DND-41 (cell line): Measurements from ENCODE around the gene FAM53B.

ENCODE experiments used
- CTCF ChIP-seq: IDR thresholded peaks from 2 replicates; pipeline ENCODE4 v1.5.1; 2012; ENCODE audit warnings: borderline replicate concordance, low read length, moderate library complexity, mild to moderate bottlenecking; ENCODE audit not compliant: poor library complexity, severe bottlenecking; ENCODE audit errors: extremely low read depth
- EZH2 ChIP-seq: IDR thresholded peaks from 3 replicates; pipeline ENCODE4 v1.6.1; 2012; ENCODE audit warnings: borderline replicate concordance, low read depth, mild to moderate bottlenecking, moderate library complexity, low read length, inconsistent platforms; ENCODE audit not compliant: severe bottlenecking

DNA sequence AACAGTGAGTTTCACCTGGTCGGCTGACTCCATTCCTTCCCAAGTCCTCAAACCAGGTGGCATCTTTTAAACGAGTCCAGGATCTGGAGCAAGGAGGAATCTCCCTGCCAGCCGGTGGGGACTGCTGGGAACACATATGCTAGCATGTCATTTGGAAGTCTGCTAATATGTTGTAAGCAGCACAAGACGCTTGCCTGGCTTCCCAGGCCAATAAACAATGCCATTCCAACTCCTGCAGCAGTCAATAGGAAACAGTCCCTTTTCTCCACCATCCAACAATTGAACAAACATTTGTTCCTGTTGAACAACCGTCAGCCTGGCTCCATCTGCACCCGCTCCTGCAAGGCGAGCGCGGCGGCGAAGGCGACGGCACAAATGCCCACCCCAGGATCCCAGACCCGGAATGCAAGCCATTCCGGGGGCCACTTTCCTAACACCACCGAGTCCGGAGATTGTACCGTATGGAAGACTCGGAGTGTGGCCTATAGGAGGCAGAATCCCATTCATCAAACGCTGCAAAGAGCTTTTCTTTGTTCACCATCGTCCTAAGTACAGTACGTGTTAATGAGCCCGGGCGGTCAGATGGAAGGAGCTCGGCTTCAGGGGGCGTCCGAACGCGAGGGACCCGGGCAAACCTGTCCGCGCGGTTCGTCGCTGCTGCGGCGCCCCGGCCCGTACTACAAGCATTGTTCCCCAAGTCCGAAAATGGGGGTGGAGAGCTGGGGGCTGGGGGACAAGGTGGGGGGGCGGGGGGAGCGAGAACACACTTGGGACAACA, 1.6 kb downstream of the FAM53B start:
- TF ChIP-seq CTCF (peak; percentile 44), EZH2 (no peak)
